Measurements from ENCODE around the gene BABAM1.
A peak's percentile ranks its signal among the peaks of the same experiment; 100 is the strongest.

BABAM1 gene

DNA sequence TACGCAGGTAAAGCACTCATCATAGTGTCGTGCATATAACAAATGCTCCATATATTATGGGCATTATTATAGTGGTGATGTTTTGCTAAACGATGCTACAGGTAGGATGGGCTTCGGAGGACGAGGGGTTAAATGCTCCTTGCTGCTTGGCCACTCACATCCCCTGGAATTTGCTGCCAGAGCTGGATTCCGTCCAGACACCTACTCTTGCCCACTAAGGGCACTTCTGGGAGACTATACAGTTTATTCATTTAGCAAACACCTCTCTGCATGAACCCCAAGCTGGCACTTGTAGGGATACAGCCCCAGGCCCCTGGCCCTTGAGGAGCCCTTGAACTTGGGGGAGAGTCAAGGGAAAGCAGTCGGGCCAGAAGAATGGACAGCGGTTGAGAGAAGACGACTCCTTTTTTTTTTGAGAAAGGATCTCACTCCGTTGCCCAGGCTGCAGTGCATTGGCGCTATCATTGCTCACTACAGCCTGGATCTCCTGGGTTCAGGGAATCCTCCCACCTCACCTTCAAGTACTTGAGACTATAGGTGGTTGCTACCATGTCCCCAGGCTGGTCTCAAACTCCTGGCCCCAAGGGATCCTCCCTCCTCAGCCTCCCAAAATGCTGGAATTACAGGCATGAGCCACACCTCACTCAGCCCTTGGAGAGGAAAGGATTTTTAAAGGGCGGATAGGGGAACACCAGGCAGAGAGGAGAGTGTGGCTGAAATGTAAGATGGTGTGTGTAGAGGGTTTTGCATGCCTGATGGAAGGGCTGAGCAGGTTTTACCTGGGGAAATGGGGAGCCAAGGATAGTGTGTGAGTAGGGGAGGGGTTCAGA lies 37.4 kb downstream of the BABAM1 start:
- Histone ChIP-seq H3K27ac (peak overlapping the region; percentile 90 to 94), H3K4me3 (no peak overlapping the region)
- TF ChIP-seq, protein P1, sequence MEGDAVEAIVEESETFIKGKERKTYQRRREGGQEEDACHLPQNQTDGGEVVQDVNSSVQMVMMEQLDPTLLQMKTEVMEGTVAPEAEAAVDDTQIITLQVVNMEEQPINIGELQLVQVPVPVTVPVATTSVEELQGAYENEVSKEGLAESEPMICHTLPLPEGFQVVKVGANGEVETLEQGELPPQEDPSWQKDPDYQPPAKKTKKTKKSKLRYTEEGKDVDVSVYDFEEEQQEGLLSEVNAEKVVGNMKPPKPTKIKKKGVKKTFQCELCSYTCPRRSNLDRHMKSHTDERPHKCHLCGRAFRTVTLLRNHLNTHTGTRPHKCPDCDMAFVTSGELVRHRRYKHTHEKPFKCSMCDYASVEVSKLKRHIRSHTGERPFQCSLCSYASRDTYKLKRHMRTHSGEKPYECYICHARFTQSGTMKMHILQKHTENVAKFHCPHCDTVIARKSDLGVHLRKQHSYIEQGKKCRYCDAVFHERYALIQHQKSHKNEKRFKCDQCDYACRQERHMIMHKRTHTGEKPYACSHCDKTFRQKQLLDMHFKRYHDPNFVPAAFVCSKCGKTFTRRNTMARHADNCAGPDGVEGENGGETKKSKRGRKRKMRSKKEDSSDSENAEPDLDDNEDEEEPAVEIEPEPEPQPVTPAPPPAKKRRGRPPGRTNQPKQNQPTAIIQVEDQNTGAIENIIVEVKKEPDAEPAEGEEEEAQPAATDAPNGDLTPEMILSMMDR (IDR thresholded peaks at IDR 0.05) = no peak
- DNase-seq (ENCODE audit: low spot score) = no peak

DNA sequence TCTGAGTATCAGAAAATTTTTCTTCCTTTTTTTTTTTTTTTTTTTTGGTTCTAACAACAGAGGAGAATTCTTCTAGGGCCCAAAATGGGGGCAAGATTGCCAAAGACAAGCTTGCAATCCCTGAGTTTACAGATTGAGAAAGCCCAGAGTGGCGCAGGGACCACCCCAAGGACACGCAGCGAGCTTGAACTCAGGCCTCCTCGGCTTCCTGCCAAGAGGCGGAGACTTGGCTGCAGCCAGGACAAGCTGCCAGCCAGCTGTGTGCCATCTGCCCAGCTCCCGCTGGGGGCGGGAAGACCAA lies 37.9 kb downstream of the BABAM1 start:
- Histone ChIP-seq H3K4me3 (peak overlapping the region; percentile 81), H3K27ac (peak overlapping the region; percentile 90 to 94)
- TF ChIP-seq, protein P1 (IDR thresholded peaks at IDR 0.05) = no peak
- no peak for DNase-seq (ENCODE audit: low spot score)

DNA sequence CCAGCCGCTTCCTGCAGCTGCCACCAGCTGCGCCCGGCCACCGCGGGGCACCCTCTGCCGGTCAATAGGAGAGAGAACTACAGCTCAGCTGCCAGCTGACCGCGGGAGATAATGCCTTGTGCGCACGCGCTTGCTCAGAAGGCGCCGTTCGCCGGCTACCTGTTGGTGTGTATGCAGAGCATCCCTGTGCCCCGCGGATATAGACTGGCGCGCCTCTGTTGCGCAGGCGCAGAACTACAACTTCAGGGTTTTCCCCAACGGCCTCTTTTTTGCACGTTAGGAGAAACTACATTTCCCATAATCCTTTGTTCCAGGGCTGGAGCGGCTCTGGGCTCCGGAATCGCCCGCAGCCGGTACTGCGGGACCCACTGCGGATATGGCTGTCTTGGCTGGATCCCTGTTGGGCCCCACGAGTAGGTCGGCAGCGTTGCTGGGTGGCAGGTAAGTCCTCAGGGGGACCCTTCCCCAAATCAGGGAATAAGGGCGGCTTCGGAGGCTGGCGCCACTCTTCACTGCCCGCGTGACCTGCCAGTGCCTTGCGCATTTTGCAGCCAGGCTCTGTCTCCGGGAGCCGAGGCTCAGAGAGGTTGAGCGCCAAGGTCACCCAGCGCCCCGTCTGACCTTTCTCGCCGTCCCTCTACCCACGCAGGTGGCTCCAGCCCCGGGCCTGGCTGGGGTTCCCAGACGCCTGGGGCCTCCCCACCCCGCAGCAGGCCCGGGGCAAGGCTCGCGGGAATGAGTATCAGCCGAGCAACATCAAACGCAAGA lies 38.5 kb downstream of the BABAM1 start, which contains the start of gene MRPL34:
Gene MRPL34, plus strand, starts transcription at position 356 of the 768 bp plus-strand sequence. Its CDS starts 21 bp downstream, at position 377.
- TF ChIP-seq, protein P1 (IDR thresholded peaks at IDR 0.05) = peak; percentile 45
- peak; percentile 97 for DNase-seq (ENCODE audit: low spot score)
- peak within 1 kb of the TSS; percentile 90 to 94 for H3K27ac ChIP-seq
- peak within 1 kb of the TSS; percentile 81 for H3K4me3 ChIP-seq

DNA sequence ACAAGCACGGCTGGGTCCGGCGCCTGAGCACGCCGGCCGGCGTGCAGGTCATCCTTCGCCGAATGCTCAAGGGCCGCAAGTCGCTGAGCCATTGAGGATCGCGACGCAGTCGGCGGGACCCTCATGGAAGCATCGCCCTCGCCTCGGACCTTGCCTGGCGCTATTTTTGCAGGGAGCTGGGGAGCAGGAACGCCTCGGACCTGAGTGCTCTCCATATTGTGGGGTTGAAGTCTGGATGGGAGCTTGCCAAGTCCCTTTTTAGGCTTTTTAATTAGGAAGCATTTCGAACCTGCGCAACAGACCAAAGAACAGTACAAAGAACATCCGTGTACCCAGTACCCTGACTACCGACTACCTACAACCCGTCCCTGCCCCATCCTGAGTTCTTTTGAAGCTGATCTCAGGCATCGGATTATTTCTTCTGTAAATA lies 39.1 kb downstream of the BABAM1 start:
- Histone ChIP-seq H3K27ac (peak overlapping the region; percentile 90 to 94), H3K4me3 (peak overlapping the region; percentile 81)
- no peak for DNase-seq (ENCODE audit: low spot score)
- TF ChIP-seq, protein P1 (IDR thresholded peaks at IDR 0.05) = no peak

DNA sequence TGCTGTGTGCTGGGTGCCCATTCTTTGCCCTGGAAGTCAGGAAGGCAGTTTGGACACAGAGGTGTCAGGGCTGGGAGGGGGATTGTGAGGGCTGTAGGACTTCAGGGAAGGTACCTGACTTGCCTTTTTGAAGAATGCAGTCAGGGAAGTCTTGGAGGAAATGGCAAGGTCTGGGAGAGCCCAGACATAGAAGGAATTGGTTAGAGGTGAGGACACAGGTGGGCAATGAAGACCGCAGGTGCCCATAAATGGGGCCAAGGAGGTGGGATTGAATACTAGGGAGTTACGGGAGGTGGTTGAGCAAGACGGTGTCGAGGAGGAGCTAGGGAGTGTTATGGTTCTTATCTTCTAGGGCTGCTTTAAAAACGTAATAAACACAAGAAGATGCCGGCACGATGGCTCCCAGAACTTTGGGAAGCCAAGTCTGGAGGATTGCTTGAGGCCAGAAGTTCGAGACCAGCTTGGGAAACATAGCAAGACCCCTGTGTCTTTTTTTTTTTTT lies 40.7 kb downstream of the BABAM1 start:
- Histone ChIP-seq H3K4me3 (no peak overlapping the region), H3K27ac (no peak overlapping the region)
- DNase-seq (ENCODE audit: low spot score) = no peak
- TF ChIP-seq, protein P1 (IDR thresholded peaks at IDR 0.05) = no peak

DNA sequence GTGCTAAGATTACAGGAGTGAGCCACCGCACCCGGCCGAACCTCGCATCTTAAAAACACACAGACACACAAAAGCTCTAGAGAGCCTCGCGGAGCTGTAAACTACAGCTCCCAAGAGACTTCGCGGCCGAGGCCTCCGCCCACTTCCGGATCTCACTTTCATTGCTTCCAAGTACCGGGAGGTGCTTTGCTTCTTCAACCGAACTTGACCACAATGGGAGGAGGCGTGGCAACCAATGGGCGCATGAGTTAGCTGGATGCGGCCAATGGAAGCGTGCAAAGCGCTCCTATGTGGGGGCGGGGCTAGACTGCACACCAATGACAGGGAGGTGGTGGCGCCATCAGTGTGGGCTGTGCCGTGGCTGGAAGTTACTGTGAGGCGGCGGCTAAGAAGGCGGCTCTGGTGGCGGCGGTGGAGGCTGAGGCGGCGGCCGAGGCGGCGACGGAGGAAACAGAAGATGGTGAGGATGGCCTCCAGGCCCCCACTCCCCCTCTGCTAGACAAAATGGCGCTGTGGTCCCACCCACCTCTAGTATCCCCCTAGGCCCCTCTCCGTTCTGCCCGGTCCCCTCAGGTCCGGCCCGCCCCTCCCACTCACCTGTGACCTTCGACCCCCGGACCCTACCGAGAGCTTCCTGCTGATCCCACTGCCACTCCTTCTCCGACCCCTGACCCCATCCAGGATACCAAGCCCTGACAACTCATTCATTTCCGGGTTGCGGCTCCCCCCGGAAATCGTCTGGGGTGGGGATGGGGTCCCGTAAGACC lies 42.1 kb downstream of the BABAM1 start, which contains the start of gene DDA1:
Gene DDA1, plus strand, starts transcription at position 366 of the 767 bp plus-strand sequence. Its CDS starts 92 bp downstream, at position 458.
- Histone ChIP-seq H3K4me3 (peak within 1 kb of the TSS; percentile 82), H3K27ac (peak within 1 kb of the TSS; percentile 77 to 86)
- TF ChIP-seq, protein P1 (IDR thresholded peaks at IDR 0.05) = no peak
- DNase-seq (ENCODE audit: low spot score) = peak; percentile 100
